AG04450 (cell line): ENCODE measurements around the gene SENP1. TPM values are rescaled to one million over a fixed set of nuclear protein-coding genes. Genes with fewer than 3 reads are reported as not detected.

Experiments used
- CTCF ChIA-PET: fragments of 300-600, 350-600 bp; formaldehyde crosslinking; extraction: SDS; loops from one replicate; lab custom pipeline; 2022; ENCODE audit warnings: antibody characterized with exemption, inconsistent platforms; lab: Charles Lee
- POLR2A ChIA-PET: fragments of 350-600 bp; formaldehyde crosslinking; extraction: SDS; loops from one replicate; lab custom pipeline; 2021; ENCODE audit warnings: antibody characterized with exemption, inconsistent platforms; lab: Yijun Ruan, JAX
- DNase-seq: peaks from one replicate; pipeline ENCODE4 v3.0.0-alpha.2; 2011; ENCODE audit warnings: low read depth, low spot score
- H3K27ac ChIP-seq: one replicate; pipeline ENCODE4 v1.5.1; 2012; ENCODE audit warnings: low read depth, low read length, control low read depth
- H3K27me3 ChIP-seq: one replicate; pipeline ENCODE4 v1.6.0; 2012; ENCODE audit warnings: low read length; ENCODE audit not compliant: control insufficient read depth, insufficient read depth
- H3K4me3 ChIP-seq: 2 replicates; pipeline ENCODE4 v1.5.1; 2011; ENCODE audit warnings: mild to moderate bottlenecking, low read depth, low read length, control low read depth
- H3K9me3 ChIP-seq: 2 replicates; pipeline ENCODE4 v1.5.1; 2012; ENCODE audit warnings: low read length; ENCODE audit not compliant: control insufficient read depth, insufficient read depth
- CTCF ChIP-seq: IDR thresholded peaks from 2 replicates; pipeline ENCODE4 v1.5.1; 2011; ENCODE audit warnings: low read depth, low read length, control low read depth, inconsistent platforms
- polyA plus RNA-seq: library from polyadenylated mRNA; depleted of rRNA; stranded (reverse); fragments of >200 nt; gene quantifications from 2 replicates; pipeline ENCODE4 v1.2.3, GENCODE V29; 2011

The SENP1 gene
- polyA plus RNA-seq, 1 experiment = 26.4 TPM

GRCh38 chr12:48142818-48143674, 37.2 kb upstream of the SENP1 start:
- CTCF ChIA-PET = interaction anchor here (2.1 kb wide), 1 partner anchor 22 kb away, joined by 7 read pairs; no protein-coding TSS in a partner anchor
- H3K27me3 ChIP-seq = no peaks in the 10 kb centered on the region
- POLR2A ChIA-PET = no interaction called here
- no peak for DNase-seq
- H3K9me3 ChIP-seq = no peaks in the 10 kb centered on the region
- no peak overlapping the region for H3K27ac ChIP-seq
- no peak for TF ChIP-seq CTCF
- H3K4me3 ChIP-seq = no peak overlapping the region

- TF ChIP-seq CTCF = no peak
- no peak for DNase-seq
- ChIA-PET POLR2A (no interaction called here), CTCF (no interaction called here)
- Histone ChIP-seq H3K4me3 (no peak overlapping the region), H3K27ac (no peak overlapping the region), H3K9me3 (no peaks in the 10 kb centered on the region), H3K27me3 (no peaks in the 10 kb centered on the region)
Measured at GRCh38 chr12:48135027-48135426, 29.1 kb upstream of the SENP1 start.

- Histone ChIP-seq H3K27ac (no peak overlapping the region), H3K9me3 (no peaks in the 10 kb centered on the region), H3K4me3 (no peak overlapping the region), H3K27me3 (no peaks in the 10 kb centered on the region)
- ChIA-PET POLR2A (no interaction called here), CTCF (no interaction called here)
- TF ChIP-seq CTCF = no peak
- DNase-seq = no peak
Measured at GRCh38 chr12:48132826-48133225, 26.9 kb upstream of the SENP1 start.

GRCh38 chr12:48131517-48131916, 25.6 kb upstream of the SENP1 start:
- no peak overlapping the region for H3K27ac ChIP-seq
- no peaks in the 10 kb centered on the region for H3K27me3 ChIP-seq
- no peak for TF ChIP-seq CTCF
- no peak overlapping the region for H3K4me3 ChIP-seq
- H3K9me3 ChIP-seq = no peaks in the 10 kb centered on the region
- POLR2A ChIA-PET = no interaction called here
- no peak for DNase-seq
- CTCF ChIA-PET = no interaction called here

- POLR2A ChIA-PET = interaction anchor here (0.6 kb wide), 1 partner anchor 31 kb away, joined by 4 read pairs; no protein-coding TSS in a partner anchor
- CTCF ChIA-PET = no interaction called here
Measured at GRCh38 chr12:48129376-48129775, 23.5 kb upstream of the SENP1 start.

More at GRCh38 chr12:48129376-48129775, 23.5 kb upstream of the SENP1 start:
- TF ChIP-seq CTCF = no peak
- H3K27me3 ChIP-seq = no peaks in the 10 kb centered on the region
- no peak for DNase-seq
- H3K27ac ChIP-seq = no peak overlapping the region
- H3K9me3 ChIP-seq = no peaks in the 10 kb centered on the region
- no peak overlapping the region for H3K4me3 ChIP-seq
